Measurements from ENCODE around the gene MKKS.

The MKKS gene

GRCh38 chr20:10466855-10467254 lies 32.8 kb upstream of the MKKS start:
- no peak overlapping the region for H3K9ac ChIP-seq (ENCODE audit: insufficient read length, low read depth)

GRCh38 chr20:10466325-10466724 lies 32.3 kb upstream of the MKKS start:
- Histone ChIP-seq H3K27me3 (ENCODE audit: insufficient read depth, insufficient read length) (no peaks in the 10 kb centered on the region), H3K9me3 (ENCODE audit: insufficient read depth, low read length) (peaks cover 11% of the 10 kb centered on the region; the same call in 1 of the 2 replicates), H3K4me3 (ENCODE audit: insufficient read length, low read depth) (no peak overlapping the region), H3K36me3 (ENCODE audit: insufficient read depth, insufficient read length, low read length) (no peaks in the 10 kb centered on the region), H3K9ac (ENCODE audit: insufficient read length, low read depth) (no peak overlapping the region), H3K4me1 (ENCODE audit: insufficient read depth, insufficient read length) (no peaks in the 10 kb centered on the region)
- TF ChIP-seq YY1 (IDR thresholded peaks at IDR 0.05; ENCODE audit: insufficient read depth, insufficient read length) (no peak), SUZ12 (IDR thresholded peaks at IDR 0.05; ENCODE audit: extremely low read depth, insufficient read depth, insufficient read length) (no peak), ZNF274 (IDR thresholded peaks at IDR 0.05; ENCODE audit: low read depth, low read length) (no peak)
- peak; percentile 87 for DNase-seq (ENCODE audit: low read depth, low spot score)

More at GRCh38 chr20:10466855-10467254, 32.8 kb upstream of the MKKS start:
- H3K9me3 ChIP-seq (ENCODE audit: insufficient read depth, low read length) = peaks cover 11% of the 10 kb centered on the region; the same call in 1 of the 2 replicates
- H3K36me3 ChIP-seq (ENCODE audit: insufficient read depth, insufficient read length, low read length) = no peaks in the 10 kb centered on the region
- H3K4me3 ChIP-seq (ENCODE audit: insufficient read length, low read depth) = no peak overlapping the region
- no peak for TF ChIP-seq SUZ12 (IDR thresholded peaks at IDR 0.05; ENCODE audit: extremely low read depth, insufficient read depth, insufficient read length)
- no peak for TF ChIP-seq ZNF274 (IDR thresholded peaks at IDR 0.05; ENCODE audit: low read depth, low read length)
- TF ChIP-seq YY1 (IDR thresholded peaks at IDR 0.05; ENCODE audit: insufficient read depth, insufficient read length) = no peak
- DNase-seq (ENCODE audit: low read depth, low spot score) = peak; percentile 52
- H3K4me1 ChIP-seq (ENCODE audit: insufficient read depth, insufficient read length) = no peaks in the 10 kb centered on the region
- no peaks in the 10 kb centered on the region for H3K27me3 ChIP-seq (ENCODE audit: insufficient read depth, insufficient read length)

GRCh38 chr20:10465135-10465534 lies 31.1 kb upstream of the MKKS start:
- no peak for TF ChIP-seq ZNF274 (IDR thresholded peaks at IDR 0.05; ENCODE audit: low read depth, low read length)
- no peak for TF ChIP-seq YY1 (IDR thresholded peaks at IDR 0.05; ENCODE audit: insufficient read depth, insufficient read length)
- Histone ChIP-seq H3K4me3 (ENCODE audit: insufficient read length, low read depth) (no peak overlapping the region), H3K27me3 (ENCODE audit: insufficient read depth, insufficient read length) (no peaks in the 10 kb centered on the region), H3K9me3 (ENCODE audit: insufficient read depth, low read length) (peaks cover 11% of the 10 kb centered on the region; the same call in 1 of the 2 replicates), H3K36me3 (ENCODE audit: insufficient read depth, insufficient read length, low read length) (no peaks in the 10 kb centered on the region), H3K9ac (ENCODE audit: insufficient read length, low read depth) (no peak overlapping the region), H3K4me1 (ENCODE audit: insufficient read depth, insufficient read length) (no peaks in the 10 kb centered on the region)
- no peak for DNase-seq (ENCODE audit: low read depth, low spot score)

- TF ChIP-seq SUZ12 (IDR thresholded peaks at IDR 0.05; ENCODE audit: extremely low read depth, insufficient read depth, insufficient read length) = no peak
- TF ChIP-seq ZNF274 (IDR thresholded peaks at IDR 0.05; ENCODE audit: low read depth, low read length) = no peak
- no peak for TF ChIP-seq YY1 (IDR thresholded peaks at IDR 0.05; ENCODE audit: insufficient read depth, insufficient read length)
- Histone ChIP-seq H3K36me3 (ENCODE audit: insufficient read depth, insufficient read length, low read length) (no peaks in the 10 kb centered on the region), H3K4me3 (ENCODE audit: insufficient read length, low read depth) (no peak overlapping the region), H3K27me3 (ENCODE audit: insufficient read depth, insufficient read length) (no peaks in the 10 kb centered on the region), H3K9me3 (ENCODE audit: insufficient read depth, low read length) (peaks cover 11% of the 10 kb centered on the region; the same call in 1 of the 2 replicates), H3K4me1 (ENCODE audit: insufficient read depth, insufficient read length) (no peaks in the 10 kb centered on the region), H3K9ac (ENCODE audit: insufficient read length, low read depth) (no peak overlapping the region)
- DNase-seq (ENCODE audit: low read depth, low spot score) = no peak
Measured at GRCh38 chr20:10463622-10464021, 29.6 kb upstream of the MKKS start.

GRCh38 chr20:10462516-10462915 lies 28.5 kb upstream of the MKKS start:
- no peak overlapping the region for H3K9ac ChIP-seq (ENCODE audit: insufficient read length, low read depth)
- no peak for DNase-seq (ENCODE audit: low read depth, low spot score)
- peaks cover 15% of the 10 kb centered on the region; the same call in 1 of the 2 replicates for H3K9me3 ChIP-seq (ENCODE audit: insufficient read depth, low read length)
- TF ChIP-seq ZNF274 (IDR thresholded peaks at IDR 0.05; ENCODE audit: low read depth, low read length) = no peak
- no peak for TF ChIP-seq YY1 (IDR thresholded peaks at IDR 0.05; ENCODE audit: insufficient read depth, insufficient read length)
- TF ChIP-seq SUZ12 (IDR thresholded peaks at IDR 0.05; ENCODE audit: extremely low read depth, insufficient read depth, insufficient read length) = no peak
- H3K4me3 ChIP-seq (ENCODE audit: insufficient read length, low read depth) = no peak overlapping the region
- H3K27me3 ChIP-seq (ENCODE audit: insufficient read depth, insufficient read length) = no peaks in the 10 kb centered on the region
- H3K36me3 ChIP-seq (ENCODE audit: insufficient read depth, insufficient read length, low read length) = no peaks in the 10 kb centered on the region
- no peaks in the 10 kb centered on the region for H3K4me1 ChIP-seq (ENCODE audit: insufficient read depth, insufficient read length)

GRCh38 chr20:10461495-10461894 lies 27.5 kb upstream of the MKKS start:
- no peak overlapping the region for H3K4me3 ChIP-seq (ENCODE audit: insufficient read length, low read depth)
- H3K4me1 ChIP-seq (ENCODE audit: insufficient read depth, insufficient read length) = no peaks in the 10 kb centered on the region
- no peak for TF ChIP-seq YY1 (IDR thresholded peaks at IDR 0.05; ENCODE audit: insufficient read depth, insufficient read length)
- TF ChIP-seq ZNF274 (IDR thresholded peaks at IDR 0.05; ENCODE audit: low read depth, low read length) = no peak
- no peak for TF ChIP-seq SUZ12 (IDR thresholded peaks at IDR 0.05; ENCODE audit: extremely low read depth, insufficient read depth, insufficient read length)
- H3K36me3 ChIP-seq (ENCODE audit: insufficient read depth, insufficient read length, low read length) = no peaks in the 10 kb centered on the region
- no peak overlapping the region for H3K9ac ChIP-seq (ENCODE audit: insufficient read length, low read depth)
- H3K27me3 ChIP-seq (ENCODE audit: insufficient read depth, insufficient read length) = no peaks in the 10 kb centered on the region
- peaks cover 20% of the 10 kb centered on the region; the same call in 1 of the 2 replicates for H3K9me3 ChIP-seq (ENCODE audit: insufficient read depth, low read length)
- no peak for DNase-seq (ENCODE audit: low read depth, low spot score)

- 0 out of 2 replicates have a peak, but pooled peaks cover 9% of the 10 kb centered on the region for H3K9me3 ChIP-seq (ENCODE audit: insufficient read depth, low read length)
- H3K36me3 ChIP-seq (ENCODE audit: insufficient read depth, insufficient read length, low read length) = no peaks in the 10 kb centered on the region
- no peak for DNase-seq (ENCODE audit: low read depth, low spot score)
- no peaks in the 10 kb centered on the region for H3K27me3 ChIP-seq (ENCODE audit: insufficient read depth, insufficient read length)
- H3K4me3 ChIP-seq (ENCODE audit: insufficient read length, low read depth) = no peak overlapping the region
- TF ChIP-seq YY1 (IDR thresholded peaks at IDR 0.05; ENCODE audit: insufficient read depth, insufficient read length) (no peak), ZNF274 (IDR thresholded peaks at IDR 0.05; ENCODE audit: low read depth, low read length) (no peak), SUZ12 (IDR thresholded peaks at IDR 0.05; ENCODE audit: extremely low read depth, insufficient read depth, insufficient read length) (no peak)
- H3K4me1 ChIP-seq (ENCODE audit: insufficient read depth, insufficient read length) = no peaks in the 10 kb centered on the region
- no peak overlapping the region for H3K9ac ChIP-seq (ENCODE audit: insufficient read length, low read depth)
Measured at GRCh38 chr20:10454151-10454750, 20.2 kb upstream of the MKKS start.

Measured in NT2/D1 (cell line).